ENCODE results near the gene ATP9A.

GRCh38 chr20:51653226-51653625, 115.0 kb downstream of the ATP9A start:
- TF ChIP-seq CTCF (IDR thresholded peaks at IDR 0.05; ENCODE audit: low read depth, low read length, missing input control) (no peak), REST (IDR thresholded peaks at IDR 0.05) (no peak), GABPA (IDR thresholded peaks at IDR 0.05 in 1 of 2, conservative IDR thresholded peaks at IDR 0.05 in 1 of 2) (no peak), ATF3 (IDR thresholded peaks at IDR 0.05) (no peak), ZBTB33 (IDR thresholded peaks at IDR 0.05) (no peak), RXRA (IDR thresholded peaks at IDR 0.05) (no peak), MAX (IDR thresholded peaks at IDR 0.05) (no peak), YY1 (IDR thresholded peaks at IDR 0.05) (no peak), FOXA1 (IDR thresholded peaks at IDR 0.05) (no peak)

Measured in liver (tissue), 3 donors.